Medulla oblongata (tissue), 1 donor: ENCODE measurements around the gene NUDT4.
A peak's percentile ranks its signal among the peaks of the same experiment; 100 is the strongest.

Source experiments
- DNase-seq: peaks from one replicate; pipeline ENCODE4 v3.0.0-alpha.2; 2015; ENCODE audit errors: extremely low spot score

NUDT4 gene

DNA sequence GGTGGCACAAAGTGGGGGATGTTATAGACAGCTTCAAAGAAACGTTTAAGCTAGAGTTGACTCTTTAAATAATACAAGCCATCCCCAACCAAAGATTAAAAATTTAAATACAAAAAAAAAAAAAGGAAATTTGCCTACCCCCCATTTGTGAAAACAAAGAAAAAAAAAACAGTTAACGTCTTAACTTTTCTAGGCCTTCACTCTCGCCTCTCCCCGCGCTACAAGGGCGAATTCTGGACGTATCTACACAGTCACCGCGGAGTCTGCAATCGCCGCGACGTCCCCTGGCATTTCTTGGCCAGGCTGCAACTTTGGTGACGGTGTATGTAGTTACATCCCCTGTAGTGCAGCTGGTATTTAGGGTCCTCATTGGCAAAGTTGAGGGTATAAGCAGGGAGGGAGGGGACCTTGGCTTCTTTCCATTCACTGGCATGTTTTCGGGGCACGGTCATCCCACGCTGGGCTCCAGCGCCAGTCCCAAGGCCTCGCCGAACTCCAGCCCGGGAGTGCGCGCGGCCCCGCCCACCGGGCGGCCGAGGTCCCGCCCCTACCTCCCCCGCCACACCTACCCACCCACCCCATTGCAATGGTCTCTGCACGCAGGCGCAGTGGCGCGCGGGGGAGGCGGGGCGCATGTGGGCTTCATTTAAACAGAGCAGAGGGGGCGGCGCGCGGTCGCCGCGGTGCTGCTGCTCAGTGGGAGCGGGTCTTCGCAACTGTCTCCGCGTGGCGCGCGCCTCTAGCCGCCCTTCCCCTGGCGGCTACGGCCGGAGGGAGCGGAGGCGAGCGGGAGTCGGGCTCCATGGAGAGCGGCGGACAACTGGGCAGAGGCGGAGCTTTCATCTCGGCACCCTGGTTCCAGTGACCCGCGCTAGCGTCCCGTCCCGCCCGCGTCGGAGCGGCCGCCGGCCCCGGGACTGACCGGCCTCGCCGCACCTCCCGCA lies at the start of gene NUDT4:
Gene NUDT4 (plus strand): TSS at position 674 of the 944 bp plus-strand sequence. CDS start 398 bp downstream, outside the sequence.
- peak; percentile 95 for DNase-seq

DNA sequence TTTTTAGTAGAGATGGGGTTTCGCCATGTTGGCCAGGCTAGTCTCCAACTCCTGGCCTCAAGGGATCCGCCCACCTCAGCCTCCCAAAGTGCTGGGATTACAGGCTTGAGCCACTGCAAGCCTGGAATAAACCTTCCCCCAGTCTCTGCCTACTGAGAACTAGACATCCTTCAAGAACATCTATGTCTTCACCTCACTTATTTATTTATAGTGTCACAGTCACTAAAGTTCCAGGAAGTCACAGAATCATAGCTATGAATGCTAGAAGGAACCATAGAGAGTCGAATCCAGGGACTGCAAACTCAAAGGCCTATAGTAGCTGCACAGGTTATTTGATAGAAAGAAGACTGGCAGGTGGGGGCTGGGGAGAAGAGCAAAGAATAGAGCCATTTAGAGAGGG lies 44.7 kb upstream of the NUDT4 start:
- DNase-seq, result no peak

DNA sequence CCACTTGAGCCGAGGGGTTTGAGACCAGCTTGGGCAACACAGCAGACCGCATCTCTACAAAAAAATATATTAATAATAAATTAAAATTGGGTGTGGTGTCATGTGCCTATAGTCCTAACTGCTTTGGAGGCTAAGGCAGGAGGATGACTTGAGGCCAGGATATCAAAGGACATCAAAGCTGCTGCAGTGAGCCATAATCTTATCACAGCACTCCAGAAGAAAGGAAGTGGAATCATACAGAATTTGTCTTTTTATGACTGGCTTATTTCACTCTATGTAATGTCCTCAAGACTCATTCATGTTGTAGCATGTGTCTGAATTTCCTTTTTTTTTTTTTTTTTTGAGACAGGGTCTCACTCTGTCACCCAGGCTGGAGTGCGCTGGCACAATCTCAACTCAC lies 43.9 kb upstream of the NUDT4 start:
- no peak for DNase-seq

DNA sequence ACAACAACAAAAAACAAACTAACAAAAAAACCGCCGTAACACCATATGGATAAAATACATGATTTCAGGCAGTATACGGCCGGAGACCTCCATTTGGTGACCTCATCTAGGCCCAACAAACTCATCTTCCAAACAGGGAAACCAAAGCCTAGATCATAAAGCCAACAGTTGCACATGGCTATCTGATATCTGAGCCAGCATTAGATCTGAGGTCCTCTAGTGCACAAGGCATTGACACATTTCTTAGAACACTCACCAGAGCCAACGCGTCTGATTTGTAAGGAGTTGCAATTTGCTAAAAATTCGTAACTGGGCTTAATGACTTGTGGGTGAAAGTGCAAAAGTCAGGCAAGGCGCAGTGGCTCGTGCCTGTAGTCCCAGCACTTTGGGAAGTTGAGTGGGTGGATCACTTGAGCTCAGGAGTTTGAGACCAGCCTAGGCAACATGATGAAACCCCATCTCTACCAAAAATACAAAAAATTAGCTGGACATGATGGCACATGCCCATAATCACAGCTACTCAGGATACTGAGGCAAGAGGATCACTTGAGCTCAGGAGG lies 42.0 kb upstream of the NUDT4 start:
- DNase-seq, result no peak

DNA sequence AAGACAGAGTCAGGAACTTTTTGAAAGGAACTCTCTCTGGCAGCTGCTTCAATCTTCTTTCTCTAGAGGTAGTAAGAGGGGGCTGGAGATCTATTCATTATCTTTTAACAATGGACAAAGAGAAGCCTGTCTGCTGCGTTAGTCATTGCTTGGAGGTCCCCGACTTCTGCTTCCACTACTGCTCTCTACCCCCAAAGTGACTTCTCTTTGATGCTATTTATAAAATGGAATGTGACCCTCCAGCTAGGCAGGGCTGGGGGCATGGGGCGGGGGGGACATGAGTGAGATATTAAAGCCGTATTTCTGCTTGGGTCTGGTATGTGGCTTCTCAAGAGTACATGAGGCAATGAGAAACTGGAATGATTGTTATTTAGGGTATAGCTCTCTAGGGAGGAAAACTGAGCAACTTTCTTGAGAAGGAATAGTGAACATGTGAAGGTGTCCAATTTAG lies 41.4 kb upstream of the NUDT4 start:
- no peak for DNase-seq

DNA sequence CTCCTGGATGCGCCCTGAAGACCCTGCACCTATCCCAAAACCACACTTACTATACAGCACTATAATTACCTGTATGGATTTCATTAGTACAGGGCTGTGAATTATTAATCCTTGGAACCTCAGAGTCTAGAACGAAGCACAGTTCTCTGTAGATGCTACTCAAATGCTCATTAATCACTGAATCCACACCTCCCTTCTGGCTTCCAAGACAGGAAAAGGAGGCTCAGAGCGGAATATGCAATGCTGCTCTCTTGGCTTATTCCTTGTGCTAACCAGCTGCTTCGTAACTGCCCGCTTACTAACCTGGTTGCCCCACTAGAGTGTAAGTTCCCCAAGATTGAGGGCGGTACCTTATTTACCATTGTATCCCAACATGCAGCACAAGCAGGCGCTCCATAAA lies 39.1 kb upstream of the NUDT4 start:
- DNase-seq, result no peak

DNA sequence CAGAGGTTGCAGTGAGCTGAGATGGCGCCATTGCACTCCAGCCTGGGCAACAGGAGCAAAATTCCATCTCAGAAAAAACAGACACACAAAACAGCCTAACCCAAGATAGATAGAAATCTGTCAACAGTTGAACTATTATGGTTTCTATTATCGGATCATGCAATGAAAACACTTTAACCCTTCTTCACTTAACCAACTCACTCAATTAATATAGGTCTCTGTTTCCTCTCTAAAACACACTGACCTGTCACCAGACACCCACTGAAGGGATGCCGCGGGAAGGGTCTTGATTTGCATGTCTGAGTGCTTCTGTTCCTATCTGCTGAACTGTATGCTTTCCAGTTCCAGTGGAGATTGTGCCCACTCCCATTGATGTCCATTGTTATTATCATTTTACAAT lies 38.0 kb upstream of the NUDT4 start:
- no peak for DNase-seq

DNA sequence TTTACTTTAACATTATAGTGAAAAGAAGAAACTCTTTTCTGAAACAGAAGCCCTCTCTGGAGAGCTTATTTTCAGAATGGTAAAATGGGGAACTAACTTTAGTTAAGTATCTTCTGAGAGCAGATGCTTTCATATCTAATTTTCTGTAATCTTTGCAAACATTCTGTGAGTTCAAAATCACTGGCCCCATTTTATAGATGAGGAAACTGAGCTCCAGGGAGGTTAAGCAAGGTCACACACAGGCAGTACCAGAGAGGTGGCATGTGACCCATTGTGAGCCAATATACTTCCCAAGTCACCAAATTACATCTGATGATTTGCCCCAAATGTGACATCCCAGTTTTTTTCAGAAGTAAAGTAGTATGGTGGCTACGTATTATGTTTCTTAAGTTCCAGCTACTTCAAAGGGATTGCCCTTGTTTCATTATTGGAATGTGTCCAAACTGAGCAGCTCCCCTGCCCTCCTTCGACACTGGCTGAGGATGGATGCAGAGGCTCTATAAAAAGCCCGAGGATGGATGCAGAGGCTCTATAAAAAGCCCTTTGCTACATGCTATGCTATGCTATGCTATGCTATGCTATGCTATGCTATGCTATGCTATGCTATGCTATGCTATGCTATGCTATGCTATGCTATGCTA lies 36.2 kb upstream of the NUDT4 start:
- DNase-seq, result no peak

DNA sequence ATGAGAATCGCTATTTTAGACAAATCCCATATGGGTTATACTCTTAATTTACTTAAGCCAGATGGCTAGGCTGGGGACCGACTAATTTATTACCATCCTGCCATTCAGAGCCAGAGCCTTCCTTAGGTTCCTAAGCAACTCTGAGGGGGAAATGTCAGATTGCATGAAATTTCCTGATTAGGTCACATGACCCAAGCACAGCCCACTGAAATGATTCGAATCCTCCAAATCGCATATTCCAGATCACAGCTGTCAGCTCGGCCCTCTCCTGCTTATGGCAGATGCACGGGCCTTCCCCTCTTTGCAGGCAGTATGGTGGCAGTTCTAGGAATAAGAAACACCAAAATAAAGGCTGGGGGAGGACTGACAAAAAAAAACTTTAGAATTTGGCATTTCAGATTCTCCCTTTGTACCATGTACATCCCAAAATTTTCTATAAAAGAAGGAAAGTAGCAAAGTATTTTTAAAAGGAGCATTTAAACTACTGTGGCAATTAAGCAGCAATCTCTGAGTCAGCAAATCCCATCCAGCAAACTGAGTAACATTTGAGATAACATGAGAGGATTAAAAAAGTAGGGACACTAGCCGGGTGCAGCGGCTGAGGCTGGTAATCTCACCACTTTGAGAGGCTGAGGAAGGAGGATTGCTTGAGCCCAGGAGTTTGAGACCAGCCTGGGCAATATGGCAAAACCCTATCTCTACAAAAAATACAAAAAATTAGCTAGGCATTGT lies 30.5 kb upstream of the NUDT4 start:
- no peak for DNase-seq

DNA sequence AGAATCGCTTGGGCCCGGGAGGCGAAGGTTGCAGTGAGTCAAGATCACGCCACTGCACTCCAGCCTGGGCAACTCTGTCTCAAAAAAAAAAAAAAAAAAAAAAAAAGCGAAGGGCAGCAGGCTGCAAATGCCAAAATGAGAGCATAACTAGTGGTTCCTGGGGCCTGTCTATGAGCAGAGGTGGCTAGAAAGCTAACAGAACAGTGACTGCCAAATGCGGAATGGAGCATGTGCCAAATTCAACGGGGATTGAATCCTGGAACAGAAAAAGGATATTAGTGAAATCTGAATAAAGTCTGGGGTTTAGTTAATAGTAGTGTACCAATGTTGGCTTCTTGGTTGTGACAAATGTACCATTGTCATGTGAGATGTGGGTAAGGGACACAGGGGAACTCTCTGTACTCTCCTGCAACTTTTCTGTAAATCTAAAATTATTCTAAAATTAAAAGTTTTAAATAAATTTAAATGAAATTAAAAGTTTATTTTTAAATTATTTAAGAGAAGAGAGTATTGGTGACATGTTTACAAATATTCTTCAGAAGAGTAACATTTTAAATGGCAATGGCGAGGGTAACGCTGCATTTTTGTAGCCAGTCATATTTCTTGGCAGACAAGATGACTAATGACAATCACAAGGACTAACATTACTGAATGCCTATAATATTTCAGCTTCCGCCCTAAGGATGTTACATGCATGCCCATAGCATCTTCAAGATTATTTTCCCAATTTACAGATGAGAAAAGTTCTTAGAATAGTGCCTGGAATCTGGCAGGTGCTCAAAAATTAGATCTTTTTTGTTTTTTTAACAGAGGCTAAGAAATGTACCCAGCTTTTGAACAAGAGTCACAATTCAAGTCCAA lies 28.9 kb upstream of the NUDT4 start:
- peak; percentile 29 for DNase-seq

DNA sequence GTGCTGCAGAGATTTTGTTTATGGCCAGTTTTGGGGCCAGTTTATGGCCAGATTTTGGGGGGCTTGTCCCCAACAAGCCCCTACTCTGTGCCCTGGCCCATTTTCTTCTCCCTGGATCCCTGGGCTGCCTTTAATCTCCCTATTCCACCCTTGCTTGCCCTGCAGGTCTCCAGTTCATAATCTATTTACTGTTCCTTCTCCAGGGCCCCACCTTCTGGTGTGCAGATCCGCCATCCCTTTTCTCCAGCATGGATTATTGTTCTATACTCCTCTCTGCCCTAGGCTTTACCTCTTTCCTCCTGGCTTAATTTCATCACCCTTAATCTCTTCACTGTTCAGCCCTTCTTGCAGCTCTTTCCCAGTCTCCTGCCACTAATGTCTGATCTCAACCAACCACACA lies 26.0 kb upstream of the NUDT4 start:
- DNase-seq, result no peak

DNA sequence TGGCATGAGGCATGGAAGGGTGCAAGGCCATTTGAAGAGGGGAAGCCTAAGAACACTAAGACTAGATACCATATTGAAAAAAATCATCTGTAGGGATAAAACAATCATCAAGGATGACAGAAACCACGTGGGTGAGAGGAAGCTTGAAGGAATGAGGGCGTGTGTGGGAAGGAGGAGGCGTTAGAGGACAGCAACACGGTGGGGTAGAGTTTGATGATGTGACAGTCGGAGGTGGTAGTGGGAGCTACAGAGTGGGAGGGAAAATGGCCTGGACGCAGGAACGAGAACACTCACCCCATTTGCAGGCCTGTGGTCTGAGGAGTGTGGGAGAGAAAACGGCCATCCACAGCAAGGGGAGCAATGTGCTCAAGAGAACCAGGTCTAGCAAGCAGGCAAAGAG lies 25.4 kb upstream of the NUDT4 start:
- no peak for DNase-seq

DNA sequence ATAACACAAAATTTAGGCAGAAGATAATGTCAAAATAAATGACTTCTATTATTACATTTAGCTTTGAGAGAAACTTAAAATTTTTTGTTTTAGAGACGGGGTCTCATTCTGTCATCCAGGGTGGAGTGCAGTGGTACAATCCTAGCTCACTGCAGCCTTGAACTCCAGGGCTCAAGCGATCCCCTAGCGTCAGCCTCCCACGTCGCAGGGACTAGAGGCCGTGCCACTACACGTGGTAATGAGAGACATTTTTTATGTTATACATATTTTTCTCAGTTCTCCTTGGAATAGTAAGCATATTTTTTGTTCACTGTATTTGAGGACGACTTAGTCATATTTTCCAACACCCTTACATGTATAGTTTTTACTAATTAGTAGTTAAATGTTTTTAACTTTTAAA lies 21.5 kb upstream of the NUDT4 start:
- DNase-seq, result no peak

DNA sequence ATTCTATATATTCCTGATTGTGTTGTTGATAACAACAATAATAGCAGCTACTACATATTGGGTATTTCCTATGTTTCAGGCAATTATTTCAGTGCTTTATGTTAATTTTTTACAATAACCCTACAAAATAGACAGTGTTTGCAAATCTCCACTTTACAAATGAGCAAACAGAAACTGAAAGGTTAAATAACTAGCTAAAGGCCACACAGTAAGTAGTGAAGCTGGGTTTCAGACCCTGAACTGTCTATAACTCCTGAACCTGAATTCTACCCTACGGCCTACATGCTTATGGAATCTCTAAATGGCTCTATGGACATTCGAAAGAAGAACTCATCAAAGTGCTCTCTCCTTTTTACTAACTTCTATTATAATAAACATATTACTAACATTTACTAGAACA lies 19.7 kb upstream of the NUDT4 start:
- no peak for DNase-seq

DNA sequence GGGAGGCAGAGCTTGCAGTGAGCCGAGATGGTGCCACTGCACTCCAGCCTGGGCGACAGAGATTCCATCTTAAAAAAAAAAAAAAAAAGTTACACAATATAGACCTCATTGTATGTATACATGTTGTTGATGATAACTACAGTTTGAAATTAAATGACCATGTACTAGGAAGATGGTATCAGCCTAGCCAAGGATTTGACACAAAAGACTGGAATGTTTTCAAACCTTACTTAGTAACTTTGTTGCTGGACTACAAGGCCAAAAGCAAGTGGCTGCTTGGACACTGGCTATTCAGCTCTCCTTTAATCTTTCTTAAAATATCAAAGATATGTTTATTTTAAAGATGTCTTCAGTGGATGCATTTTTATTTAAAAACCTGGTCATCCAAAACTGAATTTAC lies 18.9 kb upstream of the NUDT4 start:
- DNase-seq, result no peak

DNA sequence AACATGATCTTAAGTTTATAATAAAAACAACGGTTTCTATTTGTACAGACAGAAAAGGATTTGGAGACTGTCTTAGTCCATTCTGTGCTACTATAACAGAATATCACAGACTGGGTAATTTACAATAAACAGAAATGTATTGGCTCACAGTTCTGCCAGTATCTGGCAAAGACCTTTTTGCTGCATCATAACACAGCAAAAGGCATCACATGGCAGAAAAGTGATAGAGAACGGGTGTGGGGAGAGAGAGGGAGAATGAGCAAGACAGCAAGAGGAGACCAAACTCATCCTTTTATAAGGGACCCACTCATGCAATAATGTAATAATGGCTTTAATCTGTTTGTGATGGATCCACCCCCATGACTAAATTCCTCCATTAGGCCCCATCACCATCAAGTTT lies 17.0 kb upstream of the NUDT4 start:
- no peak for DNase-seq

DNA sequence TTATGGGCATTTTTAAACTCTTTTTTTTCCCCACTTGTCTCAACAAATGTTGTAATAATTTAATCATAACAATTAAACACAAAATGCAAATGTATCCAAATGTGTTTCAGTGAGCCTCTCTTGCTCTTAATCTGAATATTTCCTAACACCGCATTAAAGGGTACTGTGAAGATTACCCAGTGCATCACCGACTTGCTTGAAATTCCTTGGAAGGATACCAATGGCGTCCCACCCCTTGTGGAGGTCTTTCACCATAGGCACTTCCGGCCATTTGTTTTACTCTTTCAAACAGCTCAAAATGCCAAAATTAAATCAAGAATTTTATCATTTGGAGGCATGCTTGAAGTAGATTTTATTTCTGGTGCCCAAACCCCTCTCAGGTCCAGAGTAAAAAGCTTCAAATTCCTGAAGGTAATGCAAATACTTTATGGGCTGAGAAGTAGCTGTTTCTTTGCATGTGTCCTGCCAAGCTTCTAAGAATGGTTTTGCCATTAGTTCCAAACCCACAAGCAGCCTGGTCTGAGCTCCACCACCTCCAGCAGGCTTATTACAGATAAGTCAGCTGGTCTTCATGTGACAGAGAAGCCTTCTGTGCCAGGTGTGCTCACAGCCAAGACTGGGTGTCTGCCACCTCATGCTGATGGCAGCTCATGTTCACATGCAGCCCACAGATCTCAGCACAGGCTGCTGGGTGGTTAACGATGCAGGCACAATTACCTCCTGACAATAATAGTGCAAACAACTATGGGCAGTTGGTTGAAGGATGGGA lies 16.4 kb upstream of the NUDT4 start:
- DNase-seq, result no peak

DNA sequence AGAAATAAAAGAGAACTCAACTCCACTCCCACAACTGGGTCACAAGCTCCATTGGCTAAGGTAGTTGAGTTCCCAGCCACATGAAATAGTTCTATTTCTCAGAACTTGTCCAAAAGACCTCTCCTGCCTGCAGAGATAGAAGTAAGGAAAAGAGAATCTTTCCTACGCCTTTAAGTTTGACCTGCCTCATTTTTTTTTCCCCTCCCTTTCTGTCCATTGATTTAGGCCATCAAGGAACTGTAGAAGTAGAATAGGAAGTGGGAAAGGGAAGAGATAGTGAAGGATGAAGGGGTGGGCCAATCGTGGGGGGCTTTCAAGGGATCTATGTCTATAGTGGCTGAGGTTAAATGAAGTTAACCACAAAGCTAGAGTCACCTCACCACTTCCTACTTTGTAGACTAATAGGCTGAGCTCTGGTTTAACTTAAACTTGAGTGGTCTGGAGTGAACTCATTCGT lies 13.9 kb upstream of the NUDT4 start:
- DNase-seq, result peak; percentile 19

DNA sequence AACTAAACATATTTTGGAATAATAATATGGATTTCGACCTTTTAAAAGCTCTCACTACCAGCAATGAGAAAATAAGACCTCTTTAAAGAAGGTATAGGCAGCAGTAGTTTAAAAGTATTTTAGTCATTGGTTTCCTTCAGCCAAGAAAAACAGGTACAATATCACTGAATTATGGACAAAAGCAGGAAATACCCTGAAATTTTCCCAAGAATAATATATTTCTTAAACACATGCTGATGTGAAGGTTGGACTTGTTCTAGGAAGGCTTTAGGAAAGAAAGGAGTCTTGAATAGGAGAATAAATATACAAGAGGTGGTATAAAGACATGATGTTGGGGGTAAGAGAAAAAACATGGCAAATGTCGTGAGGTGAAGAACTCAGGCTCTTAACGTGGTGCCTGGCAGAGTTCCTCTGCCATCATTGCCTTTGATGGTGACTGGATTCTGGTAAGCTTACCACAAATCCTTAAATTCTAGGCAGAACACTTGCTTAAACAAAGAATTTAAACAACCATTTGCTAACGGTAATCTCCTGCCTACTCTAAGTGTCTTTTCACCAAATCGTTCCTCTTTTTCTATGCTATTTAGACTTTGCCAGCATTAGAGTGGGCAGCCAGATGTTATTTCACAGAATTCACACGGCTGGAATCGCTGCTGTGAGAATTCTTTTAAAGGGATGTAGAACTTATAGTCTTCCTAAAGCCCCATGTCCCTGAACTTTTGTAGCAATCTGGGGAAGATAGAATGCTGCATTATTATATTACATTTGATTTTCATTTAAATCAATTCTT lies 11.9 kb upstream of the NUDT4 start:
- DNase-seq, result no peak
